ENCODE measurements around the gene PRR7. TPM values are rescaled to one million over a fixed set of nuclear protein-coding genes. Genes with fewer than 3 reads are reported as not detected.

Gene PRR7
- total and polyA plus RNA-seq, 2 of the 13 experiments (the other 11 are each of a cell fraction or from before 2014, with no cell fraction given) = 4.8 to 5.0 TPM

DNA sequence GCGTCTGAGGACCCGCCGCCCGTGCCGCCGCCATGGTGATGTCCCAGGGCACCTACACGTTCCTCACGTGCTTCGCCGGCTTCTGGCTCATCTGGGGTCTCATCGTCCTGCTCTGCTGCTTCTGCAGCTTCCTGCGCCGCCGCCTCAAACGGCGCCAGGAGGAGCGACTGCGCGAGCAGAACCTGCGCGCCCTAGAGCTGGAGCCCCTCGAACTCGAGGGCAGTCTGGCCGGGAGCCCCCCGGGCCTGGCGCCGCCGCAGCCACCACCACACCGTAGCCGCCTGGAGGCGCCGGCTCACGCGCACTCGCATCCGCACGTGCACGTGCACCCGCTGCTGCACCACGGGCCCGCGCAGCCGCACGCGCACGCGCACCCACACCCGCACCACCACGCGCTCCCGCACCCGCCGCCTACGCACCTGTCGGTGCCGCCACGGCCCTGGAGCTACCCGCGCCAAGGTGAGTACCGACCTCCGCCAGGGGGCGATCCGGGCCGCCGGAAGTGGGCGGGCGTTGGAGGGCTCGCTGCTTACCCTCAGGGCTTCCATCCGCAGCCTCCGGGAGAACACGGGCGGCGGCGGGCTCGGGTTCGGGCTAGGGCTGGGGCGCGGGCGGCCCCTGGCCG lies 8.5 kb downstream of the PRR7 start (continued):
- TF ChIP-seq, protein P1, sequence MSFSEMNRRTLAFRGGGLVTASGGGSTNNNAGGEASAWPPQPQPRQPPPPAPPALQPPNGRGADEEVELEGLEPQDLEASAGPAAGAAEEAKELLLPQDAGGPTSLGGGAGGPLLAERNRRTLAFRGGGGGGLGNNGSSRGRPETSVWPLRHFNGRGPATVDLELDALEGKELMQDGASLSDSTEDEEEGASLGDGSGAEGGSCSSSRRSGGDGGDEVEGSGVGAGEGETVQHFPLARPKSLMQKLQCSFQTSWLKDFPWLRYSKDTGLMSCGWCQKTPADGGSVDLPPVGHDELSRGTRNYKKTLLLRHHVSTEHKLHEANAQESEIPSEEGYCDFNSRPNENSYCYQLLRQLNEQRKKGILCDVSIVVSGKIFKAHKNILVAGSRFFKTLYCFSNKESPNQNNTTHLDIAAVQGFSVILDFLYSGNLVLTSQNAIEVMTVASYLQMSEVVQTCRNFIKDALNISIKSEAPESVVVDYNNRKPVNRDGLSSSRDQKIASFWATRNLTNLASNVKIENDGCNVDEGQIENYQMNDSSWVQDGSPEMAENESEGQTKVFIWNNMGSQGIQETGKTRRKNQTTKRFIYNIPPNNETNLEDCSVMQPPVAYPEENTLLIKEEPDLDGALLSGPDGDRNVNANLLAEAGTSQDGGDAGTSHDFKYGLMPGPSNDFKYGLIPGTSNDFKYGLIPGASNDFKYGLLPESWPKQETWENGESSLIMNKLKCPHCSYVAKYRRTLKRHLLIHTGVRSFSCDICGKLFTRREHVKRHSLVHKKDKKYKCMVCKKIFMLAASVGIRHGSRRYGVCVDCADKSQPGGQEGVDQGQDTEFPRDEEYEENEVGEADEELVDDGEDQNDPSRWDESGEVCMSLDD (CRISPR knock-in tag; IDR thresholded peaks at IDR 0.05; ENCODE audit: borderline replicate concordance) = 0 out of 2 replicates have a peak, but pooled peaks have one; percentile 5
- TF ChIP-seq DRAP1 (CRISPR knock-in tag; IDR thresholded peaks at IDR 0.05) = 0 out of 2 replicates have a peak, but pooled peaks have one; percentile 15
- TF ChIP-seq ZNF446 (CRISPR knock-in tag; IDR thresholded peaks at IDR 0.05) = peak; percentile 94
- no peak for TF ChIP-seq ZNF572 (CRISPR knock-in tag; IDR thresholded peaks at IDR 0.05)
- no peak for TF ChIP-seq ZNF781 (CRISPR knock-in tag; IDR thresholded peaks at IDR 0.05; ENCODE audit: borderline replicate concordance, not compliant biosample characterization)
- TF ChIP-seq HNRNPLL (IDR thresholded peaks at IDR 0.05; ENCODE audit: low read depth, low read length, poor library complexity, severe bottlenecking) = peak; percentile 95
- no peak for TF ChIP-seq DMTF1 (CRISPR knock-in tag; IDR thresholded peaks at IDR 0.05)
- no peak for TF ChIP-seq ZFP62 (CRISPR knock-in tag; IDR thresholded peaks at IDR 0.05)
- no peak for TF ChIP-seq NFE2L1 (CRISPR knock-in tag; IDR thresholded peaks at IDR 0.05; ENCODE audit: borderline replicate concordance)
- peak; percentile 66; the same call in 1 of the 2 replicates for TF ChIP-seq RNF2 (conservative IDR thresholded peaks at IDR 0.05; ENCODE audit: low read depth)
- TF ChIP-seq, protein P2, sequence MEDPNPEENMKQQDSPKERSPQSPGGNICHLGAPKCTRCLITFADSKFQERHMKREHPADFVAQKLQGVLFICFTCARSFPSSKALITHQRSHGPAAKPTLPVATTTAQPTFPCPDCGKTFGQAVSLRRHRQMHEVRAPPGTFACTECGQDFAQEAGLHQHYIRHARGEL (CRISPR knock-in tag; IDR thresholded peaks at IDR 0.05) = no peak; the same call in 1 of the 2 replicates
- TF ChIP-seq, protein P3, sequence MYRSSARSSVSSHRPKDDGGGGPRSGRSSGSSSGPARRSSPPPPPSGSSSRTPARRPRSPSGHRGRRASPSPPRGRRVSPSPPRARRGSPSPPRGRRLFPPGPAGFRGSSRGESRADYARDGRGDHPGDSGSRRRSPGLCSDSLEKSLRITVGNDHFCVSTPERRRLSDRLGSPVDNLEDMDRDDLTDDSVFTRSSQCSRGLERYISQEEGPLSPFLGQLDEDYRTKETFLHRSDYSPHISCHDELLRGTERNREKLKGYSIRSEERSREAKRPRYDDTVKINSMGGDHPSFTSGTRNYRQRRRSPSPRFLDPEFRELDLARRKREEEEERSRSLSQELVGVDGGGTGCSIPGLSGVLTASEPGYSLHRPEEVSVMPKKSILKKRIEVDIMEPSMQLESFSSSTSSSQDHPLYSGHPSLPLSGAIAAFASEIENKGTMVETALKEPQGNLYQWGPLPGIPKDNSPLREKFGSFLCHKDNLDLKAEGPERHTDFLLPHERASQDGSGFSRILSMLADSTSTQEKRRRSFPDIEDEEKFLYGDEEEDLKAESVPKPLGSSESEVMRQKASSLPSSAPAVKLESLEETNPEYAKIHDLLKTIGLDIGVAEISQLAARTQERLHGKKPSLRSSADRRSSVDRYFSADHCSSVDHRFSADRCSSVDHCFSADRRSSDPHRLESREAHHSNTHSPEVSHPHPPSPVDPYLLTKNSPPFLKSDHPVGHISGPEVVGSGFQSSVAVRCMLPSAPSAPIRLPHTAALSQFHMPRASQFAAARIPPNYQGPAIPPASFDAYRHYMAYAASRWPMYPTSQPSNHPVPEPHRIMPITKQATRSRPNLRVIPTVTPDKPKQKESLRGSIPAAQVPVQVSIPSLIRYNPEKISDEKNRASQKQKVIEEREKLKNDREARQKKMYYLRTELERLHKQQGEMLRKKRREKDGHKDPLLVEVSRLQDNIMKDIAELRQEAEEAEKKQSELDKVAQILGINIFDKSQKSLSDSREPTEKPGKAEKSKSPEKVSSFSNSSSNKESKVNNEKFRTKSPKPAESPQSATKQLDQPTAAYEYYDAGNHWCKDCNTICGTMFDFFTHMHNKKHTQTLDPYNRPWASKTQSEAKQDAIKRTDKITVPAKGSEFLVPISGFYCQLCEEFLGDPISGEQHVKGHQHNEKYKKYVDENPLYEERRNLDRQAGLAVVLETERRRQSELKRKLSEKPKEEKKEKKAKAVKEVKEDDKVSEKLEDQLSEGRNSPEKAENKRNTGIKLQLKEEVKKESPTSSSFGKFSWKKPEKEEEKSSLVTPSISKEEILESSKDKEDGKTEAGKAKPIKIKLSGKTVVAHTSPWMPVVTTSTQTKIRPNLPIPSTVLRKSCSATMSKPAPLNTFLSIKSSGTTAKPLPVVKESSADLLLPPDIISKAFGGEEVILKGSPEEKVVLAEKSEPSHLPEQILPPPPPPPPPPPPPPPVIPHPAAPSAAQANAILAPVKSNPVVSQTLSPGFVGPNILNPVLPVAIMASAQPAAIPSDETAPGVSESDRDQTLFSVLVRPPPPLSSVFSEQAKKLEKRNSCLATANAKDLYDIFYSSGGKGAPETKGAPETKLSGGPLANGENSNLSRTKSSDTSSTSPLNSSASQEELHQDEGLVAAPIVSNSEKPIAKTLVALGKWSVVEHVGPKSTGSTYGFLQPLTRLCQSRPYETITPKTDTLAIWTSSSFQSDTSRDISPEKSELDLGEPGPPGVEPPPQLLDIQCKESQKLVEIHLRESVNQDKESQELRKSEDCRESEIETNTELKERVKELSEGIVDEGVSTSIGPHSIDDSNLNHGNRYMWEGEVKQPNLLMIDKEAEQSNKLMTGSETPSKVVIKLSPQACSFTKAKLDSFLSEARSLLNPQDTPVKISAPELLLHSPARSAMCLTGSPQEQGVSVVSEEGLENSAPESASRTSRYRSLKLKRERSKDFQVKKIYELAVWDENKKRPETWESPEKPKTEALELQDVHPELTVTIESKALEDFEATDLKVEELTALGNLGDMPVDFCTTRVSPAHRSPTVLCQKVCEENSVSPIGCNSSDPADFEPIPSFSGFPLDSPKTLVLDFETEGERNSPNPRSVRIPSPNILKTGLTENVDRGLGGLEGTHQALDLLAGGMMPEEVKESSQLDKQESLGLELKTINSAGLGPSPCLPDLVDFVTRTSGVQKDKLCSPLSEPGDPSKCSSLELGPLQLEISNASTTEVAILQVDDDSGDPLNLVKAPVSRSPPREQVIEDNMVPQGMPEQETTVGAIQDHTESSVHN (CRISPR knock-in tag; IDR thresholded peaks at IDR 0.05) = peak; percentile 51; the same call in 1 of the 2 replicates
- no peak; the same call in 1 of the 2 replicates for TF ChIP-seq ZNF552 (CRISPR knock-in tag; IDR thresholded peaks at IDR 0.05; ENCODE audit: borderline replicate concordance)
- TF ChIP-seq ZNF674 (CRISPR knock-in tag; IDR thresholded peaks at IDR 0.05; ENCODE audit: low read depth) = peak; percentile 95; the same call in 1 of the 2 replicates

Measured in HepG2 (cell line).